Upper lobe of left lung (tissue), 6 donors: ENCODE data around the gene MKI67. TPM values are rescaled to one million over a fixed set of nuclear protein-coding genes. Genes with fewer than 3 reads are reported as not detected.

Experiments
- ATAC-seq, 2 donors: fragments of 200-7000 bp; cut with Tn5 transposase; one replicate each; pipeline ENCODE4 v1.9.1; 2022; ENCODE audit warnings: mild to moderate bottlenecking in 2 of 2, moderate library complexity in 2 of 2; ENCODE audit not compliant: low FRiP score in 2 of 2
- DNase-seq, 2 donors: peaks; one replicate each; pipeline ENCODE4 v3.0.0-alpha.2; 2019 to 2020
- H3K27ac ChIP-seq, 4 donors: fragments of 200-600 bp; sonication (generic); one replicate each; pipeline ENCODE4 v1.5.1; 2016 to 2019
- H3K27me3 ChIP-seq, 4 donors: fragments of 200-600 bp; sonication (generic); one replicate each; pipeline ENCODE4 v1.5.1; 2017 to 2019
- H3K36me3 ChIP-seq, 4 donors: fragments of 200-600 bp; sonication (generic); one replicate each; pipeline ENCODE4 v1.5.1; 2016 to 2019
- H3K4me1 ChIP-seq, 4 donors: fragments of 200-600 bp; sonication (generic); one replicate each; pipeline ENCODE4 v1.5.1; 2018 to 2019
- H3K4me3 ChIP-seq, 4 donors: fragments of 200-600 bp; sonication (generic); one replicate each; pipeline ENCODE4 v1.5.1; 2017 to 2019; ENCODE audit warnings: mild to moderate bottlenecking in 2 of 4, moderate library complexity in 1 of 4
- H3K9me3 ChIP-seq, 4 donors: fragments of 200-600 bp; sonication (generic); one replicate each; pipeline ENCODE4 v1.5.1; 2018 to 2019
- CTCF ChIP-seq, 6 experiments: fragments of 450-650 bp in 4 of 6; fragments of 200-600 bp in 2 of 6; sonication (generic) in 2 of 6; IDR thresholded peaks; one replicate each; pipeline ENCODE4 v1.5.1; 2016 to 2019; ENCODE audit warnings: antibody characterized with exemption in 6 of 6
- EP300 ChIP-seq, 4 donors: sonication (generic); formaldehyde crosslinking; IDR thresholded peaks; one replicate each; pipeline ENCODE4 v1.5.1; 2017; ENCODE audit warnings: antibody characterized with exemption in 4 of 4, control low read depth in 2 of 4
- POLR2A ChIP-seq, 4 donors: fragments of 450-650 bp; IDR thresholded peaks; one replicate each; pipeline ENCODE4 v1.5.1; 2016 to 2017; ENCODE audit warnings: antibody characterized with exemption in 4 of 4, mild to moderate bottlenecking in 2 of 4
- POLR2AphosphoS5 ChIP-seq, 2 donors: sonication (generic); formaldehyde crosslinking; IDR thresholded peaks; one replicate each; pipeline ENCODE4 v1.5.1; 2017; ENCODE audit warnings: antibody characterized with exemption in 2 of 2
- WGBS, 2 donors: methylation state at CpG; one replicate each; pipeline ENCODE4 v1.1.5; 2017 to 2018; 5-methylcytosine and 5-hydroxymethylcytosine counted together
- total RNA-seq, 6 donors: library from RNA; depleted of rRNA in 4 of 6; stranded (reverse); fragments of >200 nt in 4 of 6; gene quantifications; one replicate each; pipeline versions ENCODE4 v1.1.0 to v1.2.1, GENCODE V29; 2016 to 2021
- donor health status: DM: no; HTN: no; CAD: no; lungs with moderate emphysema.
- donor health status: DM: no; HTN: yes; CAD: no; lungs with severe emphysema.

The MKI67 gene
- total RNA-seq, 6 donors from 2014 or later, result 1.0 to 7.3 (median 5.0) TPM

- H3K27me3 ChIP-seq, result no peaks in the 10 kb centered on the region
- H3K4me3 ChIP-seq, result peak overlapping the region in 1 of 4 donors; percentile 12
- ATAC-seq (peak; percentile 1 to 12), DNase-seq (peak in 1 of 2 donors; percentile 30)
- TF ChIP-seq POLR2A (IDR thresholded peaks at IDR 0.05) (no peak), POLR2AphosphoS5 (IDR thresholded peaks at IDR 0.05) (no peak), CTCF (IDR thresholded peaks at IDR 0.05) (no peak), EP300 (IDR thresholded peaks at IDR 0.05) (no peak)
- H3K9me3 ChIP-seq, result no peaks in the 10 kb centered on the region
- 70 to 78% methylated on average over 3 to 7 of the region's 7 CpGs for WGBS, 2 donors
- peak overlapping the region; percentile 89 to 92 (median 90) for H3K27ac ChIP-seq
- peaks cover 14 to 85% (median 42%) of the 10 kb centered on the region in 4 donors for H3K36me3 ChIP-seq
- H3K4me1 ChIP-seq, result peaks cover 24 to 37% (median 32%) of the 10 kb centered on the region in 4 donors
Measured at GRCh38 chr10:128063736-128064107, 62.5 kb downstream of the MKI67 start.

- Histone ChIP-seq H3K4me1 (peaks cover 24 to 37% (median 32%) of the 10 kb centered on the region in 4 donors), H3K9me3 (no peaks in the 10 kb centered on the region), H3K27ac (peak overlapping the region; percentile 89 to 92 (median 90)), H3K4me3 (peak overlapping the region in 2 of 4 donors; percentile 9 to 22), H3K27me3 (no peaks in the 10 kb centered on the region), H3K36me3 (peaks cover 14 to 85% (median 39%) of the 10 kb centered on the region in 4 donors)
- WGBS, 2 donors, result 32 to 44% methylated on average over 17 to 19 of the region's 19 CpGs
- DNase-seq (peak in 1 of 2 donors; percentile 71), ATAC-seq (peak in 1 of 2 donors; percentile 51)
- TF ChIP-seq CTCF (IDR thresholded peaks at IDR 0.05), result no peak
- peak in 1 of 4 donors; percentile 22 for TF ChIP-seq EP300 (IDR thresholded peaks at IDR 0.05)
- peak; percentile 35 to 70 for TF ChIP-seq POLR2AphosphoS5 (IDR thresholded peaks at IDR 0.05)
Measured at GRCh38 chr10:128062881-128063563, 63.2 kb downstream of the MKI67 start.

- peak in 1 of 2 donors; percentile 47 for DNase-seq
- peaks cover 13 to 82% (median 38%) of the 10 kb centered on the region in 4 donors for H3K36me3 ChIP-seq
- no peaks in the 10 kb centered on the region for H3K27me3 ChIP-seq
- peak overlapping the region in 2 of 4 donors; percentile 9 to 22 for H3K4me3 ChIP-seq
- no peaks in the 10 kb centered on the region for H3K9me3 ChIP-seq
- no peak for TF ChIP-seq POLR2AphosphoS5 (IDR thresholded peaks at IDR 0.05)
- TF ChIP-seq EP300 (IDR thresholded peaks at IDR 0.05), result no peak
- no peak for TF ChIP-seq CTCF (IDR thresholded peaks at IDR 0.05)
- TF ChIP-seq POLR2A (IDR thresholded peaks at IDR 0.05), result no peak
- ATAC-seq, result no peak
- peak overlapping the region; percentile 89 to 92 (median 90) for H3K27ac ChIP-seq
- whole genome bisulfite sequencing, 2 donors, result 38 to 44% methylated on average over 10 to 11 of the region's 11 CpGs
- H3K4me1 ChIP-seq, result peaks cover 24 to 37% (median 32%) of the 10 kb centered on the region in 4 donors
Measured at GRCh38 chr10:128062331-128062880, 63.8 kb downstream of the MKI67 start.

- Histone ChIP-seq H3K4me1 (peaks cover 24 to 37% (median 32%) of the 10 kb centered on the region in 4 donors), H3K27me3 (no peaks in the 10 kb centered on the region), H3K4me3 (no peak overlapping the region), H3K27ac (peak overlapping the region; percentile 89 to 92 (median 90)), H3K36me3 (peaks cover 5 to 82% (median 36%) of the 10 kb centered on the region in 4 donors), H3K9me3 (no peaks in the 10 kb centered on the region)
- 81 to 83% methylated on average over 14 of the region's 14 CpGs for WGBS, 2 donors
- DNase-seq (peak in 1 of 2 donors; percentile 17), ATAC-seq (no peak)
- TF ChIP-seq POLR2AphosphoS5 (IDR thresholded peaks at IDR 0.05) (no peak), CTCF (IDR thresholded peaks at IDR 0.05) (no peak), POLR2A (IDR thresholded peaks at IDR 0.05) (no peak), EP300 (IDR thresholded peaks at IDR 0.05) (no peak)
Measured at GRCh38 chr10:128061306-128062300, 64.6 kb downstream of the MKI67 start.
